ENCODE results near the gene NLRC3. TPM values are rescaled to one million over a fixed set of nuclear protein-coding genes. Genes with fewer than 3 reads are reported as not detected.
A peak's percentile ranks its signal among the peaks of the same experiment; 100 is the strongest.
"Not testable (repeated sequence)": the region's sequence is repeated elsewhere in the genome, so short reads cannot be mapped to it uniquely, and the experiment has no call there.

Gene NLRC3
- total RNA-seq, 4 donors from 2014 or later = 1.3 to 4.7 (median 1.4) TPM

GRCh38 chr16:3530371-3530914 is 46.8 kb downstream of the NLRC3 start:
- no peak for DNase-seq
- H3K9me3 ChIP-seq = no peaks in the 10 kb centered on the region
- TF ChIP-seq POLR2A (IDR thresholded peaks at IDR 0.05) = no peak
- TF ChIP-seq CTCF (IDR thresholded peaks at IDR 0.05) = no peak
- intact Hi-C loops (cut with DNase I) = loop anchor here (10.0 kb wide), 1 partner anchor 334 kb away; no protein-coding TSS in a partner anchor
- H3K27ac ChIP-seq = no peak overlapping the region
- peaks cover 28 to 43% of the 10 kb centered on the region in 2 donors for H3K36me3 ChIP-seq
- H3K4me3 ChIP-seq (replicated peaks in 1 of 3) = no peak overlapping the region
- WGBS, 2 donors = 95 to 96% methylated on average over 12 of the region's 12 CpGs
- H3K27me3 ChIP-seq = no peaks in the 10 kb centered on the region
- H3K4me1 ChIP-seq = peaks cover 4 to 6% of the 10 kb centered on the region in 2 donors

GRCh38 chr16:3529175-3529574 is 48.0 kb downstream of the NLRC3 start:
- H3K4me1 ChIP-seq = peaks cover 4 to 6% of the 10 kb centered on the region in 2 donors
- peaks cover 33 to 53% of the 10 kb centered on the region in 2 donors for H3K36me3 ChIP-seq
- no peaks in the 10 kb centered on the region for H3K27me3 ChIP-seq
- no peak overlapping the region for H3K27ac ChIP-seq
- H3K9me3 ChIP-seq = no peaks in the 10 kb centered on the region
- no peak for DNase-seq
- no peak overlapping the region for H3K4me3 ChIP-seq (replicated peaks in 1 of 3)
- TF ChIP-seq POLR2A (IDR thresholded peaks at IDR 0.05) (no peak), CTCF (IDR thresholded peaks at IDR 0.05) (no peak)
- intact Hi-C loops (cut with DNase I) = no loop called here

GRCh38 chr16:3528406-3528805 is 48.8 kb downstream of the NLRC3 start:
- intact Hi-C loops (cut with DNase I) = no loop called here

GRCh38 chr16:3527216-3527829 is 49.9 kb downstream of the NLRC3 start:
- H3K27me3 ChIP-seq; H3K4me1 ChIP-seq; H3K9me3 ChIP-seq; H3K4me3 ChIP-seq (replicated peaks in 1 of 3); intact Hi-C loops (cut with DNase I): not testable (repeated sequence)
- H3K36me3 ChIP-seq = peaks cover 38 to 50% of the 10 kb centered on the region in 2 donors
- H3K27ac ChIP-seq = peak overlapping the region in 1 of 3 donors; percentile 27
- peak; percentile 44 to 87 (median 70) for TF ChIP-seq CTCF (IDR thresholded peaks at IDR 0.05)
- 39 to 41% methylated on average over 7 to 10 of the region's 12 CpGs for WGBS, 2 donors
- peak; percentile 96 for DNase-seq

More at GRCh38 chr16:3528406-3528805, 48.8 kb downstream of the NLRC3 start:
- peaks cover 40 to 55% of the 10 kb centered on the region in 2 donors for H3K36me3 ChIP-seq
- no peak overlapping the region for H3K4me3 ChIP-seq (replicated peaks in 1 of 3)
- H3K9me3 ChIP-seq = no peaks in the 10 kb centered on the region
- DNase-seq = no peak
- WGBS, 2 donors = 97 to 100% methylated on average over 2 of the region's 2 CpGs
- no peak for TF ChIP-seq POLR2A (IDR thresholded peaks at IDR 0.05)
- no peak for TF ChIP-seq CTCF (IDR thresholded peaks at IDR 0.05)
- peak overlapping the region in 1 of 3 donors; percentile 27 for H3K27ac ChIP-seq
- H3K27me3 ChIP-seq = no peaks in the 10 kb centered on the region
- peaks cover 4 to 6% of the 10 kb centered on the region in 2 donors for H3K4me1 ChIP-seq

- intact Hi-C loops (cut with DNase I) = no loop called here
- no peaks in the 10 kb centered on the region for H3K9me3 ChIP-seq
- H3K27ac ChIP-seq = no peak overlapping the region
- WGBS, 2 donors = 89 to 98% methylated on average over 5 of the region's 5 CpGs
- H3K36me3 ChIP-seq = peaks cover 34 to 42% of the 10 kb centered on the region in 2 donors
- no peak overlapping the region for H3K4me3 ChIP-seq (replicated peaks in 1 of 3)
- H3K4me1 ChIP-seq = peaks cover 4 to 6% of the 10 kb centered on the region in 2 donors
- no peaks in the 10 kb centered on the region for H3K27me3 ChIP-seq
- no peak for TF ChIP-seq POLR2A (IDR thresholded peaks at IDR 0.05)
- no peak for TF ChIP-seq CTCF (IDR thresholded peaks at IDR 0.05)
- DNase-seq = no peak
Observed at GRCh38 chr16:3525951-3526350, 51.3 kb downstream of the NLRC3 start.
